Cardiac fibroblast (primary cell): ENCODE data around the gene PTPRH.
A peak's percentile ranks its signal among the peaks of the same experiment; 100 is the strongest.

ENCODE experiments used
- DNase-seq, 2 donors: peaks; one replicate each; pipeline versions ENCODE4 v3.0.0 to v3.0.0-alpha.2; 2010; ENCODE audit warnings: low read depth in 2 of 2
- H3K4me3 ChIP-seq, 2 donors: replicated peaks in 1 of 2; 1 replicate in 1 of 2; 2 replicates in 1 of 2; pipeline ENCODE4 v1.5.1; 2011; ENCODE audit warnings: low read depth in 2 of 2, low read length in 2 of 2, mild to moderate bottlenecking in 2 of 2, moderate library complexity in 1 of 2
- TF ChIP-seq, protein P1 (sequence below): IDR thresholded peaks from one replicate; pipeline ENCODE4 v1.5.1; 2011; ENCODE audit warnings: low read depth, mild to moderate bottlenecking, low read length, inconsistent platforms

PTPRH gene

DNA sequence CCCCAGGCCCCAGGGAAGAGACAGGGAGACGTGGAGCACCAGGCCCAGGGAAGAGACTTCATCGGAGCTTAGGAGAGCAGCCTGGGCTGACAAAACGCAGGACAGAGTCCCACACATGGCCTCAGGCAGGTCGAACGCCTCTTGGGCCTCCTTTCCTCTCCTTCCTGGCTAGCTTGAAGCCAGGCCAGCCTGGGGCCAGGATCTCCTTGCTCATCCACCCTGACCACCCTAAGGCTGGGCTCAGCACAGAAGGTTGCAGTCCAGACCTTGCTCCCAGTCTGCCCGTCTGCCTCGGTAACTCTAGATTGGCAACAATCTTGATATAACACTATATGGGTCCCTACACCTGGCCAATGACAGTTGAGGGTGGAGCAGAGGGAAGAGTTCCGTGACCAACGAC, 39.4 kb upstream of the PTPRH start:
- H3K4me3 ChIP-seq: no peak overlapping the region
- TF ChIP-seq, protein P1, sequence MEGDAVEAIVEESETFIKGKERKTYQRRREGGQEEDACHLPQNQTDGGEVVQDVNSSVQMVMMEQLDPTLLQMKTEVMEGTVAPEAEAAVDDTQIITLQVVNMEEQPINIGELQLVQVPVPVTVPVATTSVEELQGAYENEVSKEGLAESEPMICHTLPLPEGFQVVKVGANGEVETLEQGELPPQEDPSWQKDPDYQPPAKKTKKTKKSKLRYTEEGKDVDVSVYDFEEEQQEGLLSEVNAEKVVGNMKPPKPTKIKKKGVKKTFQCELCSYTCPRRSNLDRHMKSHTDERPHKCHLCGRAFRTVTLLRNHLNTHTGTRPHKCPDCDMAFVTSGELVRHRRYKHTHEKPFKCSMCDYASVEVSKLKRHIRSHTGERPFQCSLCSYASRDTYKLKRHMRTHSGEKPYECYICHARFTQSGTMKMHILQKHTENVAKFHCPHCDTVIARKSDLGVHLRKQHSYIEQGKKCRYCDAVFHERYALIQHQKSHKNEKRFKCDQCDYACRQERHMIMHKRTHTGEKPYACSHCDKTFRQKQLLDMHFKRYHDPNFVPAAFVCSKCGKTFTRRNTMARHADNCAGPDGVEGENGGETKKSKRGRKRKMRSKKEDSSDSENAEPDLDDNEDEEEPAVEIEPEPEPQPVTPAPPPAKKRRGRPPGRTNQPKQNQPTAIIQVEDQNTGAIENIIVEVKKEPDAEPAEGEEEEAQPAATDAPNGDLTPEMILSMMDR: no peak
- no peak for DNase-seq

DNA sequence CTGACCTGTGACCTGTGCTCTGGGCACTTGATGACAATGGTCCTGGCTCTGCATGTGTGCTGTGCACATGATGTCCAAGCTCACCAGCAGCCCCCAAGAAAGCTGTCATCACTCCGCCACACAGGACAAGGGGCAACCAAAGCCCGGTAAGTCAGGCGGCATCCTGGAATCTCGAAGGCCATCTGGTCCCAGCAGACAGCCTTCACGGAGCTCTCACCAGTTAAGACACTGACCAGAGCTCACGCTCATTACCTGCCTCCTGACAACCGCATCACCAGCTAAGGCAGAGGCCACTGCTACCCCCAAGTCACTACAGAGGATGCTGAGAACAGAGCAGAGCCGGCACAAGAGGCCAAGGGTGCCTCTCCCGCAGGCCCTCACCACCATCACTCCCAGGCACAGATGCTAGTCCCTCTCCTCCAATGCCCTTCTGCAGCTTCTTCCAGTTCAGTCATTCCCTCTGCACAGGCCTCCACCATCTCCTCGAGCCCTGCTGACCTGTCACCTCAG, 38.9 kb upstream of the PTPRH start:
- TF ChIP-seq, protein P1: no peak
- H3K4me3 ChIP-seq: no peak overlapping the region
- no peak for DNase-seq

DNA sequence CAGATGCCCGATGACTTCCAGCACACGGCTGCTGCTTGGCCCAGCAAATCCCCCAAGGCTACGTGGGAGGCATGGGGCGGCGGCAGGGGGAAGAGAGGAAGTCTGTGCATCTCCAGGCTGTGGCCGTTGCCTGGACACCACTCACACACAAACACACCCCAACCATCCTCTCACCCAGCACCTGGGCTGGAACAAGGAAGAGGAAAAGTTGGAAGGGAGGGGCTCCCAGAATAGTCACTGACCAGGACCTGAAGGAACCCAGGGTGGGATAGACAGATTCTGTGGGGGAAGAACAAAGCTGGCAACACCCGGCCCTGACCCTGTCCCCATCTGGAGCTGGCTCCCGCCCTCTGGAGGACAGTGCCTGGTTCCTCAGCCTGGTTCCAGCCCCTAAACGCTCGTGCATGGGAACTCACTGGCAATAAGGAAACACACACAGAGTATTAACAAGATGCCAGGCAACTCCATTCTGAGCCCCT, 38.4 kb upstream of the PTPRH start:
- no peak overlapping the region for H3K4me3 ChIP-seq
- peak; percentile 62 to 73 for DNase-seq
- TF ChIP-seq, protein P1: no peak

DNA sequence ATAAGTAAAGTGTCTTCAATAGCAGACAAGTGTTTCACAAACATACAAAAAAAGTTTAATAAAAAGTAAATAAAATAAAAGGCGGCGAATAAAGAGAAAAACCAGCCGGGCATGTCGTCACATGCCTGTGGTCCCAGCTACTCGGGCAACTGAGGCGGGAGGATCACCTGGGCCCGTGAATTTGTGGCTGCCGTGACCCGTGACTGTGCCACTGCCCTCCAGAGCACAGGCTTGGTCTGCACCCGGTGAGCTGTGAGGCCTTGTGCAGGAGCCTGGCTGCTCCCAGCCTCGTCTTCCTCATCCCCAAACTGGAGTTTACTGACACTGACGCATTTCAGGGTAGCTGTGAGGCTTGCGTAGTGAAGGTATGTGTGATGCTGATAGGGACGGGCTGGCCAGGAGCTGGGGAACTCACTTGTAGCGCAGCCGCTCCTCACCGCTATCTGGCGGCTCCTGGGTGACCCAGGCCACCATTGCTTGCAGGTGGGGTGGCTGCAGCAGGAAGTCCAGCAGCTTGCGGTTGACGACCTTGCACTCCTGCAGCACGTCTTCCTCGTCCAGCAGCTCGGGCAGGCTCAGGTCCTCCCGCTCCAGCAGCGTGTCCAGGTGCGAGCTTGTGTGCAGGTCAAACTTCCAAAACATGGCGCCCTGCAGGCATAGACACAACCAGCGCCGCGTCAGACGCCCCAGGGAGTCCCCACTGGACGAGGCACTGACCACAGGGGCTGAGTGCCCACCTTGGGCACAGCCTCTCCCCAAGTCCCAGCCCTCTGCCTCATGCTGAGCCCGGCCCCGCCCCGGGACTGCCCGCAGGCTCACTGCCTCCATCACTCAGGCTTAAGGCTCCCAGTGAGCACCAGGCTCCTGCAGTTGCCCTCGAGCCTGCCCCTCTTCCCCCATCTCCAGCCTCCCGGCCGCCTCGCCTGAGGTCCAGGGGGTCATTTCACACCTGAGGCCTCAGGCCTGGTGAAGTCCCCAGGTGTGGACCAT, 37.5 kb upstream of the PTPRH start:
- TF ChIP-seq, protein P1: no peak
- no peak overlapping the region for H3K4me3 ChIP-seq
- no peak for DNase-seq

DNA sequence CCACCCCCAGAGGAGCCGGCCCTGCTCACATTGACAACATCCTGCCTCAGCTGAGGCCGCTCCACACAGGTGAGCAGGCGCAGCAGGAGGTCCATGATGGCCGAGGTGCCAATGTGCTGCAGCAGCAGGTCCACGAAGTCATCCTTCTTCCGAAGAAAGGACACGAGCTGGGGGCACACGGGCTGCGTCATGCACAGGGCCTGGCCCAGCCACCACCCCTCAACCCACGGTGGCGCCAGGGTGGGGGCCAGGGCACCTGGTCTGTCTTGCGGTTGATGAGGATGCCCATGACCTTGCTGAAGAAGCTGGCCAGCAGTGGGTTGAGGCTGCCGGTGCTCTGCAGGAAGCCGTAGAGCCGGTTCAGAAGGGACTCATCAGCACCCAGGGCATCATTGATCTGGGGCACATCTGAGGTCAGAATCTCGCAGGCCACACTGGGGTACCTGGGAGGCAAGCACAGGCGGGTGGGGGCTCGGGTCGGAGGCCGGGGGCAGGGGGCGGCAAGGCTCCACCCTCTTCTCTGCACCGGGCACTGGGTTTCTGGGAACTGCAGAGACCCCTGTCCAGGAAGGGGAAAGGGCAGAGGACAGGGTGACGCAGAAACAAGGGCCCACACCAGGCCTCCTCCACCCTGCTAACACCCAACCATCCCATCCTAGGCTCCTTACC, 36.1 kb upstream of the PTPRH start:
- DNase-seq: no peak
- no peak overlapping the region for H3K4me3 ChIP-seq
- TF ChIP-seq, protein P1: no peak

DNA sequence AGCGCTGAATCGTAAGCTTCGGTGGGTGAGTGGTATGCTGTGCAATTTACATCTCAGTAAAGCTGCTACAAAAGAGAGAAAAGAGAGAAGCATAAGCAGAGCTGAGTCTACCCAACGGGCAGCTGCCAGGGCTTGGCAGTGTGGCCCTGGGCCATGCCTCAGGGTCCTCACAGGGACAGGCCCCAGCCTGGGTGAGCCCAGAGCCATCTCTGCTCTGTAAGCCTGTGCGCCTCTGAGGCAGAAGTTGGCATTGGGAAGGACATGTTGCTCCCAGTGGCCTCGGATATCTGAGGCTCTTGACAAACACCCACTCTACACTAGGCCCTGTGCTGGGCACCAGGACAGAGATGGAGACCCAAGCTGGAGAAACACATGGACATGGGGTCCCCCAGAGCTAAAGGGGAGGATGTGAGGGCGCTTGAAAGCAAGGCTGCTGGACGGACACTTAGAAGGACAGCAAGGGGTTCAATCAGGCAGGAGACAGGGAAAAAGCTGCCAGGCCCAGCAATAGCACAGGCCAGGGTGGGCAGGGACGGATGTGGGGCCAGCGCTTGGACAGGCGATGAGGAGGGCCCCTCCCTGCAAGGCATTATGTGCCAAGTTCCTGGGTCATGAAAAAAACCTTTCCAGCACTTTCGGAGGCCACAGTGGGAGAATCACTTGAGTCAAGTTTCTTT, 34.8 kb upstream of the PTPRH start:
- TF ChIP-seq, protein P1: no peak
- DNase-seq: no peak
- no peak overlapping the region for H3K4me3 ChIP-seq
